Caco-2 (cell line): ENCODE results near the gene CD99L2. TPM values are rescaled to one million over a fixed set of nuclear protein-coding genes. Genes with fewer than 3 reads are reported as not detected.

Experiments
- BruUV-seq: library from RNA; stranded (reverse); fragments of 400-500 nt; replicated peaks from 2 replicates; lab custom pipeline; 2021; lab: Mats Ljungman, UMichigan
- CTCF ChIA-PET: fragments of 300-600 bp; sonication (Branson Sonifier 250); formaldehyde crosslinking; loops from one replicate; lab custom pipeline; 2022; ENCODE audit warnings: antibody characterized with exemption; lab: Charles Lee
- POLR2A ChIA-PET: fragments of 300-600 bp; sonication (Branson Sonifier 250); formaldehyde crosslinking; loops from one replicate; lab custom pipeline; 2022; ENCODE audit warnings: antibody characterized with exemption; lab: Charles Lee
- DNase-seq, 2 experiments: peaks; one replicate each; pipeline versions ENCODE4 v3.0.0 to v3.0.0-alpha.2; 2020 to 2022
- H3K27me3 ChIP-seq: replicated peaks from 2 replicates; pipeline ENCODE4 v1.6.0; 2011; ENCODE audit warnings: low read length; ENCODE audit not compliant: control insufficient read depth, insufficient read depth
- H3K36me3 ChIP-seq: 2 replicates; pipeline ENCODE4 v1.5.1; 2011; ENCODE audit warnings: low read length; ENCODE audit not compliant: control insufficient read depth, insufficient read depth
- H3K4me1 ChIP-seq: fragments of 250-450 bp; sonication (Bioruptor Pico); 2 replicates; pipeline ENCODE4 v1.5.1; 2020; ENCODE audit warnings: mild to moderate bottlenecking
- H3K4me3 ChIP-seq: 2 replicates; pipeline ENCODE4 v1.5.1; 2011; ENCODE audit warnings: low read depth, mild to moderate bottlenecking, control low read depth, low read length
- H3K9me3 ChIP-seq: fragments of 250-450 bp; sonication (Bioruptor Pico); 2 replicates; pipeline ENCODE4 v1.5.1; 2020; ENCODE audit warnings: mild to moderate bottlenecking, moderate library complexity
- H3K27ac Mint-ChIP-seq: one replicate; pipeline ENCODE4 v1.8.0; 2022; ENCODE audit warnings: mixed read lengths; ENCODE audit not compliant: unreplicated experiment
- H3K27me3 Mint-ChIP-seq: one replicate; pipeline ENCODE4 v1.8.0; 2022; ENCODE audit warnings: mixed read lengths; ENCODE audit not compliant: insufficient read depth, unreplicated experiment
- H3K36me3 Mint-ChIP-seq: one replicate; pipeline ENCODE4 v1.8.0; 2022; ENCODE audit warnings: mild to moderate bottlenecking, mixed read lengths; ENCODE audit not compliant: insufficient read depth, unreplicated experiment
- H3K4me1 Mint-ChIP-seq: one replicate; pipeline ENCODE4 v1.8.0; 2022; ENCODE audit warnings: low read depth, mixed read lengths; ENCODE audit not compliant: unreplicated experiment
- H3K4me3 Mint-ChIP-seq: one replicate; pipeline ENCODE4 v1.8.0; 2022; ENCODE audit warnings: mild to moderate bottlenecking, moderate library complexity, mixed read lengths; ENCODE audit not compliant: unreplicated experiment
- H3K9me3 Mint-ChIP-seq: one replicate; pipeline ENCODE4 v1.8.0; 2022; ENCODE audit warnings: mixed read lengths; ENCODE audit not compliant: unreplicated experiment
- CTCF ChIP-seq, 2 experiments: fragments of 200-600 bp in 1 of 2; IDR thresholded peaks; 1 replicate in 1 of 2; 2 replicates in 1 of 2; pipeline versions ENCODE4 v1.5.1 to v1.8.0; 2011 to 2022; ENCODE audit warnings: antibody characterized with exemption in 1 of 2, control low read depth in 1 of 2, inconsistent platforms in 1 of 2, low read depth in 1 of 2, low read length in 1 of 2, mild to moderate bottlenecking in 1 of 2, moderate library complexity in 1 of 2; ENCODE audit not compliant: insufficient read depth in 1 of 2, severe bottlenecking in 1 of 2, unreplicated experiment in 1 of 2
- intact Hi-C: fragments of 100-400 bp; cut with micrococcal nuclease; formaldehyde crosslinking; loops from one replicate; pipeline ENCODE4 v1.10.0; 2022; ENCODE audit not compliant: unreplicated experiment
- total RNA-seq: library from RNA; stranded (reverse); gene quantifications from 2 replicates; pipeline ENCODE4 v1.2.3, GENCODE V29; 2022

CD99L2 gene
- total RNA-seq, 1 experiment from 2014 or later = 8.6 TPM

GRCh38 chrX:150842198-150842685 lies 56.2 kb downstream of the CD99L2 start:
- Mint-ChIP-seq H3K36me3 (no peaks in the 10 kb centered on the region), H3K9me3 (no peaks in the 10 kb centered on the region), H3K4me1 (peaks cover under 1% of the 10 kb centered on the region), H3K27me3 (no peaks in the 10 kb centered on the region), H3K27ac (no peak overlapping the region), H3K4me3 (no peak overlapping the region)
- CTCF ChIA-PET = no interaction called here
- H3K27me3 ChIP-seq = no peaks in the 10 kb centered on the region
- no peaks in the 10 kb centered on the region for H3K4me1 ChIP-seq
- BruUV-seq = no TSS peak
- no peaks in the 10 kb centered on the region for H3K36me3 ChIP-seq
- no peak for TF ChIP-seq CTCF (IDR thresholded peaks at IDR 0.05; ENCODE audit: insufficient read depth in 1 of 2, low read depth in 1 of 2, low read length in 1 of 2, severe bottlenecking in 1 of 2, unreplicated experiment in 1 of 2)
- H3K9me3 ChIP-seq = no peaks in the 10 kb centered on the region
- POLR2A ChIA-PET = no interaction called here
- intact Hi-C loops = no loop called here
- DNase-seq = no peak
- H3K4me3 ChIP-seq = no peak overlapping the region

GRCh38 chrX:150841456-150842197 lies 56.8 kb downstream of the CD99L2 start:
- H3K4me1 ChIP-seq = no peaks in the 10 kb centered on the region
- no peaks in the 10 kb centered on the region for H3K27me3 Mint-ChIP-seq
- no peaks in the 10 kb centered on the region for H3K4me1 Mint-ChIP-seq
- no TSS peak for BruUV-seq
- H3K4me3 ChIP-seq = no peak overlapping the region
- no peaks in the 10 kb centered on the region for H3K27me3 ChIP-seq
- intact Hi-C loops = no loop called here
- H3K36me3 ChIP-seq = no peaks in the 10 kb centered on the region
- POLR2A ChIA-PET = no interaction called here
- no peak for DNase-seq
- CTCF ChIA-PET = no interaction called here
- no peak overlapping the region for H3K4me3 Mint-ChIP-seq
- H3K36me3 Mint-ChIP-seq = no peaks in the 10 kb centered on the region
- H3K27ac Mint-ChIP-seq = no peak overlapping the region
- TF ChIP-seq CTCF (IDR thresholded peaks at IDR 0.05; ENCODE audit: insufficient read depth in 1 of 2, low read depth in 1 of 2, low read length in 1 of 2, severe bottlenecking in 1 of 2, unreplicated experiment in 1 of 2) = no peak
- H3K9me3 Mint-ChIP-seq = no peaks in the 10 kb centered on the region
- no peaks in the 10 kb centered on the region for H3K9me3 ChIP-seq

GRCh38 chrX:150837845-150838244 lies 60.6 kb downstream of the CD99L2 start:
- POLR2A ChIA-PET = no interaction called here

More at GRCh38 chrX:150837845-150838244, 60.6 kb downstream of the CD99L2 start:
- Mint-ChIP-seq H3K9me3 (no peaks in the 10 kb centered on the region), H3K36me3 (no peaks in the 10 kb centered on the region), H3K27me3 (no peaks in the 10 kb centered on the region), H3K4me3 (no peak overlapping the region), H3K27ac (no peak overlapping the region), H3K4me1 (no peaks in the 10 kb centered on the region)
- TF ChIP-seq CTCF (IDR thresholded peaks at IDR 0.05; ENCODE audit: insufficient read depth in 1 of 2, low read depth in 1 of 2, low read length in 1 of 2, severe bottlenecking in 1 of 2, unreplicated experiment in 1 of 2) = no peak
- no peak overlapping the region for H3K4me3 ChIP-seq
- H3K4me1 ChIP-seq = no peaks in the 10 kb centered on the region
- no peak for DNase-seq
- no peaks in the 10 kb centered on the region for H3K27me3 ChIP-seq
- CTCF ChIA-PET = no interaction called here
- no peaks in the 10 kb centered on the region for H3K9me3 ChIP-seq
- no TSS peak for BruUV-seq
- no peaks in the 10 kb centered on the region for H3K36me3 ChIP-seq
- intact Hi-C loops = no loop called here
